K562 (cell line): ENCODE measurements around the gene COPG2.

Experiments used
- CREM ChIP-seq: IDR thresholded peaks from 2 replicates; pipeline ENCODE4 v1.6.1; 2014; ENCODE audit warnings: antibody characterized with exemption, low read depth
- ELF4 ChIP-seq: fragments of 450-650 bp; formaldehyde crosslinking; IDR thresholded peaks from 2 replicates; pipeline ENCODE4 v1.4.0; 2022; ENCODE audit warnings: missing genetic modification characterization
- ETV6 ChIP-seq, 3 experiments: fragments of 150-350 bp in 1 of 3; sonication (generic) in 1 of 3; formaldehyde crosslinking in 1 of 3; IDR thresholded peaks; 2 replicates each; pipeline versions ENCODE4 v1.6.1 to v1.8.0; 2014 to 2022; ENCODE audit warnings: borderline replicate concordance in 2 of 3, low read depth in 2 of 3, antibody characterized with exemption in 1 of 3, low read length in 1 of 3, mild to moderate bottlenecking in 1 of 3, missing genetic modification reagents in 1 of 3
- KAT2B ChIP-seq: IDR thresholded peaks from one replicate; pipeline ENCODE4 v1.6.1; 2012; ENCODE audit warnings: low read depth, mild to moderate bottlenecking, control low read depth, inconsistent platforms, low read length, moderate library complexity
- NFXL1 ChIP-seq: fragments of 450-650 bp; formaldehyde crosslinking; IDR thresholded peaks from 2 replicates; pipeline ENCODE4 v1.4.0; 2021; ENCODE audit warnings: mild to moderate bottlenecking
- POLR2AphosphoS5 ChIP-seq: IDR thresholded peaks from 2 replicates; pipeline ENCODE4 v1.6.1; 2011; ENCODE audit warnings: mild to moderate bottlenecking, low read depth, low read length, moderate library complexity; ENCODE audit not compliant: control insufficient read depth, insufficient read depth
- RAD21 ChIP-seq, 2 experiments: fragments of 250-450 bp in 1 of 2; fragments of 450-650 bp in 1 of 2; sonication (Bioruptor Pico) in 1 of 2; formaldehyde crosslinking in 1 of 2; IDR thresholded peaks in 1 of 2; conservative IDR thresholded peaks in 1 of 2; 2 replicates each; pipeline versions ENCODE4 v1.4.0 to v1.8.0; 2020 to 2022; ENCODE audit warnings: mild to moderate bottlenecking in 2 of 2, moderate library complexity in 1 of 2
- SRSF7 ChIP-seq: fragments of 200-400 bp; formaldehyde crosslinking; optimal IDR thresholded peaks from 2 replicates; pipeline ENCODE3; 2017; ENCODE audit warnings: mild to moderate bottlenecking, low read depth, low read length
- ZNF12 ChIP-seq: sonication (generic); formaldehyde crosslinking; IDR thresholded peaks from 2 replicates; pipeline ENCODE4 v1.4.0; 2020; ENCODE audit warnings: mild to moderate bottlenecking, missing genetic modification reagents
- TF ChIP-seq, protein P1 (sequence below), 3 experiments: IDR thresholded peaks in 2 of 3; conservative IDR thresholded peaks in 1 of 3; 2 replicates each; pipeline ENCODE4 v1.5.1; 2011 to 2012; ENCODE audit warnings: low read length in 3 of 3, mild to moderate bottlenecking in 3 of 3, control low read depth in 2 of 3, improper control_type of control experiment in 1 of 3, inconsistent platforms in 1 of 3, low read depth in 1 of 3, mixed read lengths in 1 of 3, moderate library complexity in 1 of 3; ENCODE audit not compliant: insufficient read depth in 2 of 3
- TF ChIP-seq, protein P2 (sequence below): fragments of 250-450 bp; sonication (Bioruptor Pico); IDR thresholded peaks from 2 replicates; pipeline ENCODE4 v1.8.0; 2022; ENCODE audit warnings: inconsistent platforms
- TF ChIP-seq, protein P3 (sequence below): sonication (generic); formaldehyde crosslinking; IDR thresholded peaks from 2 replicates; pipeline ENCODE4 v1.8.1; 2022; ENCODE audit warnings: missing genetic modification reagents
- TF ChIP-seq, protein P4 (sequence below): fragments of 150-350 bp; conservative IDR thresholded peaks from 2 replicates; pipeline ENCODE4 v1.6.1; 2014; ENCODE audit warnings: low read length
- TF ChIP-seq, protein P5 (sequence below): sonication (generic); formaldehyde crosslinking; IDR thresholded peaks from 2 replicates; pipeline ENCODE4 v1.8.1; 2023; ENCODE audit warnings: missing genetic modification reagents, mild to moderate bottlenecking, borderline replicate concordance

DNA sequence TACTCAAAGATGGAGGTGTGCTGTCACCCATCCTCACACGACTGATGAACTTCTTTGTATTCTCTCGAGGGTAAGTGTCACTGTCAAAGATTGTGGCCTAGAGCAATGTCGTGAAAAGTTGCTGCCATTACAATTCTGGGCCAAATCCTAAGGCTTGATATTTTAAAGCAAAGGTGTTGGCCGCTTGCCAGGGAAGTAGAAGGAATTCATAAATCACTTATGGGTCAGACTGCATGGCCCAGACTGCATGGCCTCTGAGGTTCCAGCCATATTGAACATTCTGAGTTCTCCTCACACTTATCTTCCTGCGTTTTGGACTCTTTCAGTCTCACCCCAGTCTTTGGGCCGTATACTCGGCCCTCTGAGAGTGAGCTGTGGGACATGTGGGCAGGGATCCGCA lies 168.1 kb downstream of the COPG2 start:
- TF ChIP-seq, protein P1, sequence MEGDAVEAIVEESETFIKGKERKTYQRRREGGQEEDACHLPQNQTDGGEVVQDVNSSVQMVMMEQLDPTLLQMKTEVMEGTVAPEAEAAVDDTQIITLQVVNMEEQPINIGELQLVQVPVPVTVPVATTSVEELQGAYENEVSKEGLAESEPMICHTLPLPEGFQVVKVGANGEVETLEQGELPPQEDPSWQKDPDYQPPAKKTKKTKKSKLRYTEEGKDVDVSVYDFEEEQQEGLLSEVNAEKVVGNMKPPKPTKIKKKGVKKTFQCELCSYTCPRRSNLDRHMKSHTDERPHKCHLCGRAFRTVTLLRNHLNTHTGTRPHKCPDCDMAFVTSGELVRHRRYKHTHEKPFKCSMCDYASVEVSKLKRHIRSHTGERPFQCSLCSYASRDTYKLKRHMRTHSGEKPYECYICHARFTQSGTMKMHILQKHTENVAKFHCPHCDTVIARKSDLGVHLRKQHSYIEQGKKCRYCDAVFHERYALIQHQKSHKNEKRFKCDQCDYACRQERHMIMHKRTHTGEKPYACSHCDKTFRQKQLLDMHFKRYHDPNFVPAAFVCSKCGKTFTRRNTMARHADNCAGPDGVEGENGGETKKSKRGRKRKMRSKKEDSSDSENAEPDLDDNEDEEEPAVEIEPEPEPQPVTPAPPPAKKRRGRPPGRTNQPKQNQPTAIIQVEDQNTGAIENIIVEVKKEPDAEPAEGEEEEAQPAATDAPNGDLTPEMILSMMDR (IDR thresholded peaks at IDR 0.05 in 2 of 3, conservative IDR thresholded peaks at IDR 0.05 in 1 of 3; ENCODE audit: insufficient read depth in 2 of 3, low read depth in 1 of 3, low read length in 3 of 3) = no peak
- no peak for TF ChIP-seq SRSF7
- TF ChIP-seq, protein P2, sequence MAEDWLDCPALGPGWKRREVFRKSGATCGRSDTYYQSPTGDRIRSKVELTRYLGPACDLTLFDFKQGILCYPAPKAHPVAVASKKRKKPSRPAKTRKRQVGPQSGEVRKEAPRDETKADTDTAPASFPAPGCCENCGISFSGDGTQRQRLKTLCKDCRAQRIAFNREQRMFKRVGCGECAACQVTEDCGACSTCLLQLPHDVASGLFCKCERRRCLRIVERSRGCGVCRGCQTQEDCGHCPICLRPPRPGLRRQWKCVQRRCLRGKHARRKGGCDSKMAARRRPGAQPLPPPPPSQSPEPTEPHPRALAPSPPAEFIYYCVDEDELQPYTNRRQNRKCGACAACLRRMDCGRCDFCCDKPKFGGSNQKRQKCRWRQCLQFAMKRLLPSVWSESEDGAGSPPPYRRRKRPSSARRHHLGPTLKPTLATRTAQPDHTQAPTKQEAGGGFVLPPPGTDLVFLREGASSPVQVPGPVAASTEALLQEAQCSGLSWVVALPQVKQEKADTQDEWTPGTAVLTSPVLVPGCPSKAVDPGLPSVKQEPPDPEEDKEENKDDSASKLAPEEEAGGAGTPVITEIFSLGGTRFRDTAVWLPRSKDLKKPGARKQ (CRISPR knock-in tag) = no peak
- TF ChIP-seq POLR2AphosphoS5 = no peak
- TF ChIP-seq ELF4 (CRISPR knock-in tag) = no peak
- no peak for TF ChIP-seq ZNF12 (CRISPR knock-in tag)
- TF ChIP-seq CREM = no peak
- TF ChIP-seq, protein P3, sequence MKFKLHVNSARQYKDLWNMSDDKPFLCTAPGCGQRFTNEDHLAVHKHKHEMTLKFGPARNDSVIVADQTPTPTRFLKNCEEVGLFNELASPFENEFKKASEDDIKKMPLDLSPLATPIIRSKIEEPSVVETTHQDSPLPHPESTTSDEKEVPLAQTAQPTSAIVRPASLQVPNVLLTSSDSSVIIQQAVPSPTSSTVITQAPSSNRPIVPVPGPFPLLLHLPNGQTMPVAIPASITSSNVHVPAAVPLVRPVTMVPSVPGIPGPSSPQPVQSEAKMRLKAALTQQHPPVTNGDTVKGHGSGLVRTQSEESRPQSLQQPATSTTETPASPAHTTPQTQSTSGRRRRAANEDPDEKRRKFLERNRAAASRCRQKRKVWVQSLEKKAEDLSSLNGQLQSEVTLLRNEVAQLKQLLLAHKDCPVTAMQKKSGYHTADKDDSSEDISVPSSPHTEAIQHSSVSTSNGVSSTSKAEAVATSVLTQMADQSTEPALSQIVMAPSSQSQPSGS (CRISPR knock-in tag) = no peak
- no peak for TF ChIP-seq NFXL1 (CRISPR knock-in tag)
- no peak for TF ChIP-seq RAD21 (CRISPR knock-in tag; conservative IDR thresholded peaks at IDR 0.05 in 1 of 2, IDR thresholded peaks at IDR 0.05 in 1 of 2)
- TF ChIP-seq, protein P4, sequence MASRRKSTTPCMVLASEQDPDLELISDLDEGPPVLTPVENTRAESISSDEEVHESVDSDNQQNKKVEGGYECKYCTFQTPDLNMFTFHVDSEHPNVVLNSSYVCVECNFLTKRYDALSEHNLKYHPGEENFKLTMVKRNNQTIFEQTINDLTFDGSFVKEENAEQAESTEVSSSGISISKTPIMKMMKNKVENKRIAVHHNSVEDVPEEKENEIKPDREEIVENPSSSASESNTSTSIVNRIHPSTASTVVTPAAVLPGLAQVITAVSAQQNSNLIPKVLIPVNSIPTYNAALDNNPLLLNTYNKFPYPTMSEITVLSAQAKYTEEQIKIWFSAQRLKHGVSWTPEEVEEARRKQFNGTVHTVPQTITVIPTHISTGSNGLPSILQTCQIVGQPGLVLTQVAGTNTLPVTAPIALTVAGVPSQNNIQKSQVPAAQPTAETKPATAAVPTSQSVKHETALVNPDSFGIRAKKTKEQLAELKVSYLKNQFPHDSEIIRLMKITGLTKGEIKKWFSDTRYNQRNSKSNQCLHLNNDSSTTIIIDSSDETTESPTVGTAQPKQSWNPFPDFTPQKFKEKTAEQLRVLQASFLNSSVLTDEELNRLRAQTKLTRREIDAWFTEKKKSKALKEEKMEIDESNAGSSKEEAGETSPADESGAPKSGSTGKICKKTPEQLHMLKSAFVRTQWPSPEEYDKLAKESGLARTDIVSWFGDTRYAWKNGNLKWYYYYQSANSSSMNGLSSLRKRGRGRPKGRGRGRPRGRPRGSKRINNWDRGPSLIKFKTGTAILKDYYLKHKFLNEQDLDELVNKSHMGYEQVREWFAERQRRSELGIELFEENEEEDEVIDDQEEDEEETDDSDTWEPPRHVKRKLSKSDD = no peak
- TF ChIP-seq KAT2B = no peak
- no peak for TF ChIP-seq ETV6 (IDR thresholded peaks at IDR 0.05; ENCODE audit: borderline replicate concordance in 1 of 2, low read depth in 2 of 2, low read length in 1 of 2)
- TF ChIP-seq ETV6 (CRISPR knock-in tag; IDR thresholded peaks at IDR 0.05; ENCODE audit: borderline replicate concordance) = no peak
- TF ChIP-seq, protein P5, sequence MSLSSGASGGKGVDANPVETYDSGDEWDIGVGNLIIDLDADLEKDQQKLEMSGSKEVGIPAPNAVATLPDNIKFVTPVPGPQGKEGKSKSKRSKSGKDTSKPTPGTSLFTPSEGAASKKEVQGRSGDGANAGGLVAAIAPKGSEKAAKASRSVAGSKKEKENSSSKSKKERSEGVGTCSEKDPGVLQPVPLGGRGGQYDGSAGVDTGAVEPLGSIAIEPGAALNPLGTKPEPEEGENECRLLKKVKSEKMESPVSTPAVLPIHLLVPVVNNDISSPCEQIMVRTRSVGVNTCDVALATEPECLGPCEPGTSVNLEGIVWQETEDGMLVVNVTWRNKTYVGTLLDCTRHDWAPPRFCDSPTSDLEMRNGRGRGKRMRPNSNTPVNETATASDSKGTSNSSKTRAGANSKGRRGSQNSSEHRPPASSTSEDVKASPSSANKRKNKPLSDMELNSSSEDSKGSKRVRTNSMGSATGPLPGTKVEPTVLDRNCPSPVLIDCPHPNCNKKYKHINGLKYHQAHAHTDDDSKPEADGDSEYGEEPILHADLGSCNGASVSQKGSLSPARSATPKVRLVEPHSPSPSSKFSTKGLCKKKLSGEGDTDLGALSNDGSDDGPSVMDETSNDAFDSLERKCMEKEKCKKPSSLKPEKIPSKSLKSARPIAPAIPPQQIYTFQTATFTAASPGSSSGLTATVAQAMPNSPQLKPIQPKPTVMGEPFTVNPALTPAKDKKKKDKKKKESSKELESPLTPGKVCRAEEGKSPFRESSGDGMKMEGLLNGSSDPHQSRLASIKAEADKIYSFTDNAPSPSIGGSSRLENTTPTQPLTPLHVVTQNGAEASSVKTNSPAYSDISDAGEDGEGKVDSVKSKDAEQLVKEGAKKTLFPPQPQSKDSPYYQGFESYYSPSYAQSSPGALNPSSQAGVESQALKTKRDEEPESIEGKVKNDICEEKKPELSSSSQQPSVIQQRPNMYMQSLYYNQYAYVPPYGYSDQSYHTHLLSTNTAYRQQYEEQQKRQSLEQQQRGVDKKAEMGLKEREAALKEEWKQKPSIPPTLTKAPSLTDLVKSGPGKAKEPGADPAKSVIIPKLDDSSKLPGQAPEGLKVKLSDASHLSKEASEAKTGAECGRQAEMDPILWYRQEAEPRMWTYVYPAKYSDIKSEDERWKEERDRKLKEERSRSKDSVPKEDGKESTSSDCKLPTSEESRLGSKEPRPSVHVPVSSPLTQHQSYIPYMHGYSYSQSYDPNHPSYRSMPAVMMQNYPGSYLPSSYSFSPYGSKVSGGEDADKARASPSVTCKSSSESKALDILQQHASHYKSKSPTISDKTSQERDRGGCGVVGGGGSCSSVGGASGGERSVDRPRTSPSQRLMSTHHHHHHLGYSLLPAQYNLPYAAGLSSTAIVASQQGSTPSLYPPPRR (CRISPR knock-in tag) = no peak
